T-cell (primary cell): ENCODE data around the gene IDE. TPM values are rescaled to one million over a fixed set of nuclear protein-coding genes. Genes with fewer than 3 reads are reported as not detected.
A peak's percentile ranks its signal among the peaks of the same experiment; 100 is the strongest.
"Not testable (repeated sequence)": the region's sequence is repeated elsewhere in the genome, so short reads cannot be mapped to it uniquely, and the experiment has no call there.

Experiments
- ATAC-seq, 4 experiments: fragments of 200-7000 bp in 3 of 4; fragments of 150-1000 bp in 1 of 4; cut with Tn5 transposase; replicated peaks in 1 of 4; 1 replicate in 3 of 4; 2 replicates in 1 of 4; pipeline ENCODE4 v1.10.0; 2021; ENCODE audit warnings: moderate library complexity in 3 of 4, mild to moderate bottlenecking in 2 of 4, moderate number of reproducible peaks in 1 of 4
- CTCF ChIA-PET, 2 donors: fragments of 300-600 bp; sonication (Branson Sonifier 250); formaldehyde crosslinking; loops; one replicate each; lab custom pipeline; 2022; ENCODE audit warnings: antibody characterized with exemption in 2 of 2; lab: Charles Lee
- POLR2A ChIA-PET, 2 donors: fragments of 300-600 bp; sonication (Branson Sonifier 250); formaldehyde crosslinking; loops; one replicate each; lab custom pipeline; 2022; ENCODE audit warnings: antibody characterized with exemption in 2 of 2; lab: Charles Lee
- DNase-seq, 35 experiments: peaks; one replicate each; pipeline versions ENCODE4 v3.0.0 to v3.0.0-alpha.2; 2013 to 2023
- H3K27ac ChIP-seq: one replicate; pipeline ENCODE4 v1.5.1; 2013; ENCODE audit warnings: low read length
- H3K27me3 ChIP-seq, 2 experiments: replicated peaks in 1 of 2; 1 replicate in 1 of 2; 2 replicates in 1 of 2; pipeline versions ENCODE4 v1.6.1 to v1.7.0; 2013; ENCODE audit warnings: low read length in 1 of 2, mixed read lengths in 1 of 2; ENCODE audit not compliant: control insufficient read depth in 2 of 2, insufficient read depth in 2 of 2; ENCODE audit errors: extremely low read depth in 1 of 2
- H3K36me3 ChIP-seq, 2 donors: 1 replicate in 1 of 2; 2 replicates in 1 of 2; pipeline versions ENCODE4 v1.6.1 to v1.7.0; 2013; ENCODE audit warnings: low read length in 1 of 2; ENCODE audit not compliant: control insufficient read depth in 2 of 2, insufficient read depth in 1 of 2; ENCODE audit errors: extremely low read depth in 1 of 2
- H3K4me1 ChIP-seq, 2 experiments: 1 replicate in 1 of 2; 2 replicates in 1 of 2; pipeline versions ENCODE4 v1.6.1 to v1.7.0; 2013; ENCODE audit warnings: low read length in 2 of 2, mixed read lengths in 1 of 2; ENCODE audit not compliant: insufficient read depth in 2 of 2, control insufficient read depth in 1 of 2; ENCODE audit errors: extremely low read depth in 1 of 2
- H3K4me3 ChIP-seq, 2 donors: 1 replicate in 1 of 2; 2 replicates in 1 of 2; pipeline versions ENCODE4 v1.5.1 to v1.7.0; 2013; ENCODE audit warnings: mild to moderate bottlenecking in 2 of 2, low read length in 1 of 2, moderate library complexity in 1 of 2; ENCODE audit not compliant: control insufficient read depth in 1 of 2; ENCODE audit errors: extremely low read depth in 1 of 2
- H3K9me3 ChIP-seq: 2 replicates; pipeline ENCODE4 v1.7.0; 2013
- H3K27ac Mint-ChIP-seq, 2 donors: one replicate each; pipeline ENCODE4 v1.8.0; 2020 to 2021; ENCODE audit warnings: mild to moderate bottlenecking in 2 of 2, mixed read lengths in 2 of 2
- H3K27me3 Mint-ChIP-seq, 2 donors: one replicate each; pipeline ENCODE4 v1.8.0; 2021 to 2022; ENCODE audit warnings: mixed read lengths in 2 of 2
- H3K36me3 Mint-ChIP-seq: one replicate; pipeline ENCODE4 v1.8.0; 2021; ENCODE audit warnings: mixed read lengths
- H3K4me1 Mint-ChIP-seq, 3 donors: one replicate each; pipeline ENCODE4 v1.8.0; 2020 to 2022; ENCODE audit warnings: mixed read lengths in 3 of 3, mild to moderate bottlenecking in 1 of 3
- H3K4me3 Mint-ChIP-seq, 3 donors: one replicate each; pipeline ENCODE4 v1.8.0; 2020 to 2022; ENCODE audit warnings: mild to moderate bottlenecking in 3 of 3, mixed read lengths in 3 of 3, moderate library complexity in 3 of 3
- H3K9me3 Mint-ChIP-seq, 3 donors: one replicate each; pipeline ENCODE4 v1.8.0; 2020 to 2022; ENCODE audit warnings: mixed read lengths in 3 of 3
- WGBS: methylation state at CpG from one replicate; pipeline ENCODE4 v1.1.5; 2013; ENCODE audit warnings: missing lambda C conversion rate; ENCODE audit not compliant: insufficient coverage; 5-methylcytosine and 5-hydroxymethylcytosine counted together
- total RNA-seq, 35 experiments: library from RNA in 6 of 35; stranded (reverse) in 6 of 35; fragments of 120-200 nt in 1 of 35; gene quantifications; one replicate each; pipeline versions ENCODE4 v1.2.1 to v1.2.4 and lab custom pipeline; 2013 to 2026

The IDE gene
- total RNA-seq, 5 donors from 2014 or later (not counting 1 experiment from before 2014, with no cell fraction given) = 24.7 to 31.8 (median 27.2) TPM

GRCh38 chr10:92593619-92594588 lies 20.0 kb upstream of the IDE start:
- H3K4me3 ChIP-seq = peak overlapping the region; percentile 73 to 86
- CTCF ChIA-PET = interaction anchor here in 1 of 2 donors (0.6 kb wide), 1 partner anchor 250 kb away, joined by 3 read pairs; no protein-coding TSS in a partner anchor

GRCh38 chr10:92592761-92593618 lies 19.1 kb upstream of the IDE start, which contains the start of gene KIF11:
Gene KIF11, plus strand, starts transcription at chr10:92593130. Its CDS starts 246 bp downstream, at chr10:92593376.
- Histone ChIP-seq H3K4me1 (peaks cover 20 to 33% of the 10 kb centered on the region in 2 experiments), H3K9me3 (no peaks in the 10 kb centered on the region), H3K36me3 (no peaks in the 10 kb centered on the region), H3K4me3 (peak within 1 kb of the TSS; percentile 73 to 86), H3K27me3 (no peaks in the 10 kb centered on the region), H3K27ac (peak within 1 kb of the TSS; percentile 98)
- H3K27ac Mint-ChIP-seq = peak within 1 kb of the TSS; percentile 99 to 100
- ChIA-PET CTCF (interaction anchor here in 1 of 2 donors (0.7 to 2.5 kb wide), 3 partner anchors 19 to 255 kb away, joined by 3 to 16 read pairs (median 6); partner anchors contain the start of genes EXOC6 and IDE), POLR2A (interaction anchor here (0.5 to 1.1 kb wide), 3 partner anchors 9 to 99 kb away, joined by 3 read pairs; no protein-coding TSS in a partner anchor)
- ATAC-seq (peak; percentile 83 to 90 (median 86)), DNase-seq (peak; percentile 92 to 98 (median 96))
- H3K9me3 Mint-ChIP-seq = no peaks in the 10 kb centered on the region
- no peaks in the 10 kb centered on the region for H3K36me3 Mint-ChIP-seq
- 0% methylated on average over 49 of the region's 61 CpGs for WGBS
- peaks cover 28 to 52% (median 33%) of the 10 kb centered on the region in 3 donors for H3K4me1 Mint-ChIP-seq
- H3K4me3 Mint-ChIP-seq = peak within 1 kb of the TSS; percentile 96 to 99 (median 97)
- H3K27me3 Mint-ChIP-seq = no peaks in the 10 kb centered on the region

More at GRCh38 chr10:92593619-92594588, 20.0 kb upstream of the IDE start:
- Mint-ChIP-seq H3K4me1 (peaks cover 28 to 52% (median 33%) of the 10 kb centered on the region in 3 donors), H3K36me3 (no peaks in the 10 kb centered on the region), H3K4me3 (peak overlapping the region; percentile 96 to 99 (median 97)), H3K9me3 (no peaks in the 10 kb centered on the region), H3K27me3 (no peaks in the 10 kb centered on the region), H3K27ac (peak overlapping the region in 1 of 2 donors; percentile 66)
- H3K4me1 ChIP-seq = peaks cover 20 to 33% of the 10 kb centered on the region in 2 experiments
- DNase-seq (no peak), ATAC-seq (no peak)
- no peaks in the 10 kb centered on the region for H3K9me3 ChIP-seq
- no peaks in the 10 kb centered on the region for H3K27me3 ChIP-seq
- peak overlapping the region; percentile 1 for H3K27ac ChIP-seq
- POLR2A ChIA-PET = no interaction called here
- H3K36me3 ChIP-seq = no peaks in the 10 kb centered on the region
- WGBS = 0% methylated on average over 1 of the region's 9 CpGs

- Histone ChIP-seq H3K4me1 (peaks cover 20 to 29% of the 10 kb centered on the region in 2 experiments), H3K4me3 (peak overlapping the region; percentile 73 to 86), H3K27me3 (no peaks in the 10 kb centered on the region), H3K27ac (peak overlapping the region; percentile 98), H3K9me3 (no peaks in the 10 kb centered on the region), H3K36me3 (no peaks in the 10 kb centered on the region)
- POLR2A ChIA-PET = interaction anchor here in 1 of 2 donors (0.5 kb wide), 1 partner anchor 8 kb away, joined by 4 read pairs; no protein-coding TSS in a partner anchor
- H3K9me3 Mint-ChIP-seq = no peaks in the 10 kb centered on the region
- WGBS = under 1% methylated on average over 28 of the region's 38 CpGs
- peak overlapping the region; percentile 96 to 99 (median 97) for H3K4me3 Mint-ChIP-seq
- H3K27me3 Mint-ChIP-seq = no peaks in the 10 kb centered on the region
- H3K4me1 Mint-ChIP-seq = peaks cover 26 to 46% (median 33%) of the 10 kb centered on the region in 3 donors
- ATAC-seq = peak; percentile 87 to 89 (median 88)
- peak; percentile 81 to 96 (median 89) for DNase-seq
- CTCF ChIA-PET = interaction anchor here in 1 of 2 donors (1.1 to 2.5 kb wide), 3 partner anchors 17 to 300 kb away, joined by 3 to 16 read pairs (median 3); partner anchors contain the start of genes EXOC6 and IDE
- peak overlapping the region; percentile 99 to 100 for H3K27ac Mint-ChIP-seq
- no peaks in the 10 kb centered on the region for H3K36me3 Mint-ChIP-seq
These were observed 17.7 kb upstream of the IDE start for GRCh38 chr10:92591550-92592022.

GRCh38 chr10:92590623-92591549 lies 17.0 kb upstream of the IDE start:
- Histone ChIP-seq H3K4me1 (peaks cover 20 to 25% of the 10 kb centered on the region in 2 experiments), H3K9me3 (no peaks in the 10 kb centered on the region), H3K4me3 (peak overlapping the region; percentile 73 to 86), H3K36me3 (no peaks in the 10 kb centered on the region), H3K27me3 (no peaks in the 10 kb centered on the region), H3K27ac (peak overlapping the region; percentile 98)
- H3K27ac Mint-ChIP-seq = peak overlapping the region; percentile 96 to 98
- peak in 3 of 4 experiments; percentile 5 to 12 (median 5) for ATAC-seq
- POLR2A ChIA-PET = interaction anchor here in 1 of 2 donors (0.5 to 0.8 kb wide), 3 partner anchors 7 to 768 kb away, joined by 3 to 4 read pairs (median 4); no protein-coding TSS in a partner anchor
- no peaks in the 10 kb centered on the region for H3K27me3 Mint-ChIP-seq
- no peaks in the 10 kb centered on the region for H3K9me3 Mint-ChIP-seq
- H3K36me3 Mint-ChIP-seq = no peaks in the 10 kb centered on the region
- peak in 7 of 35 experiments; percentile 5 to 34 (median 13) for DNase-seq
- 49% methylated on average over 7 of the region's 19 CpGs for WGBS
- H3K4me1 Mint-ChIP-seq = peaks cover 26 to 43% (median 33%) of the 10 kb centered on the region in 3 donors
- peak overlapping the region; percentile 96 to 99 (median 97) for H3K4me3 Mint-ChIP-seq
- CTCF ChIA-PET = interaction anchor here in 1 of 2 donors (1.1 to 2.5 kb wide), 4 partner anchors 17 to 299 kb away, joined by 3 to 16 read pairs (median 4); partner anchors contain the start of genes EXOC6 and IDE

- H3K36me3 ChIP-seq, H3K27ac ChIP-seq, H3K4me3 ChIP-seq, H3K4me3 Mint-ChIP-seq, H3K9me3 ChIP-seq, H3K4me1 Mint-ChIP-seq, ATAC-seq, DNase-seq, H3K27me3 ChIP-seq, H3K36me3 Mint-ChIP-seq, CTCF ChIA-PET, H3K9me3 Mint-ChIP-seq, H3K27ac Mint-ChIP-seq, H3K27me3 Mint-ChIP-seq, H3K4me1 ChIP-seq: not testable (repeated sequence)
- POLR2A ChIA-PET = interaction anchor here in 1 of 2 donors (0.6 kb wide), 1 partner anchor 54 kb away, joined by 3 read pairs; no protein-coding TSS in a partner anchor
- 100% methylated on average over 1 of the region's 6 CpGs for WGBS
These were observed 8.5 kb upstream of the IDE start for GRCh38 chr10:92582347-92582746.
